Measurements from ENCODE around the gene CPM.

Gene CPM

GRCh38 chr12:68976395-68976841 lies 43.4 kb upstream of the CPM start:
- TF ChIP-seq ZFX (IDR thresholded peaks at IDR 0.05; ENCODE audit: borderline replicate concordance) (no peak), CTCF (IDR thresholded peaks at IDR 0.05) (no peak)
- no peak overlapping the region for H3K27ac ChIP-seq

- TF ChIP-seq CTCF (IDR thresholded peaks at IDR 0.05) (no peak), ZFX (IDR thresholded peaks at IDR 0.05; ENCODE audit: borderline replicate concordance) (no peak)
- H3K27ac ChIP-seq: no peak overlapping the region
Observed at GRCh38 chr12:68975811-68976210, 42.8 kb upstream of the CPM start.

DNA sequence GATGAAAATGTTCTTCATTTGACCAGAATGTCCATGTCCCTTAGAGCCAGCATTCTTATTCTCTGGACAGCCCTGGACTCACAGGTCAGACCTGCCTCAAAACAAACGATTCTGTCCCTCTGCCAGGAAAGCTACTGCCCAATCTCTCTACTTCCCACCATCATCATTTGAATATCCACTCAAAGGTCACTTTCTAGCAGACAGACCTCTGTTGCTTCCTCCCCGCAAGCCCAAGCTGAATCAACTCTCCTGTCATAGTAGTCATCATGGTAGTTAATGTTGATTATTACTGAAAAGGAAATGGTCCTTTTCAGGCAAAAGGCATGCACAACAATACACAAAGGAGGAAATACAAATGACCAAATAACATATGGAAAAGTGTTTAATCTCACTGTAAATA lies 39.6 kb upstream of the CPM start:
- TF ChIP-seq CTCF (IDR thresholded peaks at IDR 0.05) (no peak), ZFX (IDR thresholded peaks at IDR 0.05; ENCODE audit: borderline replicate concordance) (no peak)
- no peak overlapping the region for H3K27ac ChIP-seq

DNA sequence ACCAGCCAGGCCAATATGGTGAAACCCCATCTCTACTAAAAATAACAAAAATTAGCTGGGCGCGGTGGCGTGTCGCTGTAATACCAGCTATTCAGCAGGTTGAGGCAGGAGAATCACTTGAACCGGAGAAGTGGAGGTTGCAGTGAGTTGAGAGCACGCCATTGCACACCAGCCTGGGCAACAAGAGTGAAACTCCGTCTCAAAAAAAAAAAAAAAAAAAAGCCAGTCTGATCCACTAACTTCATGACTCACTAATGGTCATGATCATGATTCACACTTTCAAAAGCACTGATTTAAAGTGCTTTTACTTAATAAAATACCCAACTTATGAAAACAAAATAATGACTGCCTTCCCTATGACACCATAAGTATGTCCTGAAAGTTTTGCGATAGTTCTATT lies 38.4 kb upstream of the CPM start:
- H3K27ac ChIP-seq: no peak overlapping the region
- TF ChIP-seq ZFX (IDR thresholded peaks at IDR 0.05; ENCODE audit: borderline replicate concordance): no peak
- TF ChIP-seq CTCF (IDR thresholded peaks at IDR 0.05): no peak

DNA sequence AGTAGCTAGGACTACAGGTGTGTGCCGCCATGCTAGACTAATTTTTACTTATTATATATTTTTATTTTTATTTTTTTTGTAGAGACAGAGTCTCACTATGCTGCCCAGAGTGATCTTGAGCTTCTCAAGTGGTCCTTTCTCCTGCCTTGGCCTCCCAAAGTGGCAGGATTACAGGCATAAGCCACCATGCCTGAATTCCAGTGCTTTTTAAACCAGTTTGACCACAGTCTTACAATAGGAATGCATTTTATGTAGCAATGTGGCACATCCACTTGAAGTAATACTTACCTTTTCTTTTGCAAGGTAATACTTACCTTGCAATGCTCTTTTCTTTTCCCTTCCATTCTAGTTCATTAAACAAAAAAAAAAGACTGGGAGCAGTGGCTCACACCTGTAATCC lies 38.0 kb upstream of the CPM start:
- H3K27ac ChIP-seq: no peak overlapping the region
- TF ChIP-seq ZFX (IDR thresholded peaks at IDR 0.05; ENCODE audit: borderline replicate concordance): no peak
- TF ChIP-seq CTCF (IDR thresholded peaks at IDR 0.05): no peak

- no peak for TF ChIP-seq ZFX (IDR thresholded peaks at IDR 0.05; ENCODE audit: borderline replicate concordance)
- TF ChIP-seq CTCF (IDR thresholded peaks at IDR 0.05): no peak
- no peak overlapping the region for H3K27ac ChIP-seq
Observed at GRCh38 chr12:68970306-68970705, 37.3 kb upstream of the CPM start.

- TF ChIP-seq ZFX (IDR thresholded peaks at IDR 0.05; ENCODE audit: borderline replicate concordance) (no peak), CTCF (IDR thresholded peaks at IDR 0.05) (no peak)
- no peak overlapping the region for H3K27ac ChIP-seq
Observed at GRCh38 chr12:68967046-68967445, 34.1 kb upstream of the CPM start.

Measured in 22Rv1 (cell line).